Fibroblast of villous mesenchyme (primary cell): ENCODE measurements around the gene HIVEP3. TPM values are rescaled to one million over a fixed set of nuclear protein-coding genes. Genes with fewer than 3 reads are reported as not detected.
A peak's percentile ranks its signal among the peaks of the same experiment; 100 is the strongest.

Source experiments
- DNase-seq: peaks from one replicate; pipeline ENCODE4 v3.0.0-alpha.2; 2010; ENCODE audit warnings: low read depth
- H3K4me3 ChIP-seq: 2 replicates; pipeline ENCODE4 v1.5.1; 2011; ENCODE audit warnings: low read depth, mild to moderate bottlenecking, low read length
- CTCF ChIP-seq: IDR thresholded peaks from 2 replicates; pipeline ENCODE4 v1.5.1; 2012; ENCODE audit warnings: low read depth, mild to moderate bottlenecking, low read length; ENCODE audit not compliant: insufficient read depth
- total RNA-seq: library from RNA; depleted of rRNA; stranded (reverse); fragments of >200 nt; gene quantifications from 2 replicates; pipeline ENCODE4 v1.2.3, GENCODE V29; 2012

HIVEP3 gene
- total RNA-seq, 1 donor, result 0.86 TPM

DNA sequence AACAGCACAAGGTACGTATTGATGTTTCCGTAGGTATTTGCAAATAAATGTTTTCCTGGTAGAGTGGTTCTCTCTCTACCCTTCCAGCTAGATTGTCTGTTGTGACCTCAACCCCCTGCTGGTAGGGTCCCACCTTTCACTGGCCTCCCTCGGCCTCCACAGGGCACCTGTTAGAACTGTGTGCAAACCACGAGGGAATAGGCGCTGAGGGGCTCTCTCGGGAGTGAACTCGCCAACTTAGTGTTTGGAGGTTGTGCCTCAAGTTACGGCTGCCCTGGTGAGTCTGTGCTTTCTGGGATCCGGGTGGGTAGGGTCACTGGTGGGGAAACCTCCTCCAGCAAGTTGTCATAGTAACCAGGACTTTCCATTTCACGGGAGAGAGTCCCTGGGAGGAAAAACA, 229.6 kb downstream of the HIVEP3 start:
- TF ChIP-seq CTCF, result no peak
- H3K4me3 ChIP-seq, result no peak overlapping the region
- DNase-seq, result no peak

GRCh38 chr1:41687007-41687406, 231.7 kb downstream of the HIVEP3 start:
- H3K4me3 ChIP-seq, result no peak overlapping the region
- DNase-seq, result no peak
- no peak for TF ChIP-seq CTCF

GRCh38 chr1:41683681-41684500, 234.8 kb downstream of the HIVEP3 start:
- peak; percentile 25 for DNase-seq
- no peak overlapping the region for H3K4me3 ChIP-seq
- no peak for TF ChIP-seq CTCF

DNA sequence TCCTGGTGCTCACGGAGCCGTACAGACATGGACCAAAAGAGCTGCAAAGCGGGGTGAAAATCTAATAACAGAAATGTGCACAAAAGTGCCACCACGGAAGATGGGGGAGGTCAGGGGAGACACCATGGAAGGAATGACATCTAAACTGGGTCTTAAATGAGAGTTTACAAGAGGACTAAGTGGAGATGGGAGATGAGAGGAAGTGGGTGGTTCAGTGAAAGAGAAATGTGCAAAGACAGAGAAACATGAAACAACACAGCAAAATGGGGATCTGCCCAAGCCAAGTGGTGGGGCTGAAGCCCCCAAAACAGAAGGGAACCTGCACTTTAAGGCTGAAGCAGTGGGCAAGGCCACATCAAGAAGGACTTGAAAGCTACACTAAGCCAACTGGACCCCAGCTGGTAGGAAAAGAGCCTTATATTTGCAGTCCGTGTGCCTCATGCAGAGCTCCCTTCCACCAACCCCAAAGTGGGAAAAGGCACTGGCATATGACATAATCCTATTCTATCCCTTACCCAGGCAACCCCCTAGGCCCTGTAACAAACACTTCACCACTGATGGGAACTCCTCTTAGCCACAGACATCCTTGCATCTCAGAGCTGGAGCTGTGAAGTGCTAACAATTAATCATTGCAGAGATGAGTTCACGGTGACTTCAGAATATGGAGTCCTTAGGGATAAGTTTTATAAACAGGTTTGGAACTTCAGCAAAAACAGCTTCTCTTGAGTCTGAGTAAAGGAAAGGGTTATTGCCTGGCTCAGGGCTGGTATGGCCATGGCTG, 235.7 kb downstream of the HIVEP3 start:
- no peak overlapping the region for H3K4me3 ChIP-seq
- no peak for TF ChIP-seq CTCF
- no peak for DNase-seq

DNA sequence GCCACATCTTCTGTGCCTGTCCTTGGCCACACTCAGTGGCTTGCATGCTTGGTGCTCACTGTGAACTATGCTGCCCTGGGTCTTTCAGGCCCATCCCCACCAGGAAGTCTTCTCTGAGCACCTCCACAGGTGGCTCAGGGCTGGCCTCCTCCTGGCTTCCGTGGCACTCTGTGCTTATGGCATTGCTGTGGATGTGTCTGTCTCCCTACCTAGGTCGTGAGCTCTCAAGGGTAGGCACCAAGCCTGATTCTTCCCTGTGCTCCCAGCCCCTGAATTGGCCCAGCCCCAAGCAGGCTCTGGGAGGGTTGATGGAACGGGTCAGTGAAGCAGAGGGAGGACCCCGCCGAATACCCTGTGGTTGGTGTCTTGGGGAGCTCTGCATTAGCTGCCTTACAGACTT, 236.6 kb downstream of the HIVEP3 start:
- H3K4me3 ChIP-seq, result no peak overlapping the region
- no peak for TF ChIP-seq CTCF
- no peak for DNase-seq

DNA sequence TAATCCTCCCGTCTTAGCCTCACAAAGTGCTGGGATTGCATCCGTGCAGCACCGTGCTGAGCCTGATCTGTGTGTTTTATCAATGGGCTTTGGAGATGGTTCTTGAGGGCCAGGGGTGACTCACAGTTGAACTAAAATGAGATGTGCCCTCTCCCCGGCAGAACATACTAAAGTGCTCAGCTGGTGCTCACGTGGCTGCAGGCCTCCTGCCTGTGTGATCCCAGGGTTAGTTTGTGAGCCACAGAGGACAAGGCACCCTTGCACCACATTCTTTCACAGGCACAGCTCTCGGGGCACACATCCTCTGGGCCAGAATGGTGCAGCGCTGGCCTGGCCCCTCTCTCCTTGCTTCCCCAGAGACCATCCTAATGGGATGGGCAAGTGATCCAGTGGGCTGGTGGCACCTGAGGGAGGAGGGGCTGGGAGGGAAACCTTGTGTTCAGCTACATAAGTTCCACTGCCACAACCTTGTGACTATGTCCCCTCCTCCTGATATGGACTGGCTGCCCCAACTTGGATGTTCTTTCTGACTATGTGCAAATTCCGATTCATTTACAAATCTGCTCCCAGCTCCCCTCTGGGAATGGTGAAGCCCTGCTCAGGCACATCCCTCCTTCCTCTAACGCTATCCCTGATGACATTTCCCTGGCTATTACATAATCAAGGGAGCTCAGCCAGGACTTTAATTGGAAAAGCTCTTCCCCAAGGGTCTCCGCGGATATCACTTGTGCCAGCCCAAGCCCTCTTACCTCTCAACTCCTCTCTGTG, 237.2 kb downstream of the HIVEP3 start:
- no peak overlapping the region for H3K4me3 ChIP-seq
- DNase-seq, result peak; percentile 89
- no peak for TF ChIP-seq CTCF
